ENCODE results near the gene ZBTB40.

ZBTB40 gene

GRCh38 chr1:22528451-22528850, 76.8 kb downstream of the ZBTB40 start:
- TF ChIP-seq CTCF (IDR thresholded peaks at IDR 0.05; ENCODE audit: low read depth, low read length), result no peak
- no peak overlapping the region for H3K4me3 ChIP-seq (ENCODE audit: low read depth, low read length)

- H3K4me3 ChIP-seq (ENCODE audit: low read depth, low read length), result no peak overlapping the region
- no peak for TF ChIP-seq CTCF (IDR thresholded peaks at IDR 0.05; ENCODE audit: low read depth, low read length)
Measured at GRCh38 chr1:22529901-22530621, 78.4 kb downstream of the ZBTB40 start.

- H3K4me3 ChIP-seq (ENCODE audit: low read depth, low read length), result no peak overlapping the region
- TF ChIP-seq CTCF (IDR thresholded peaks at IDR 0.05; ENCODE audit: low read depth, low read length), result no peak
Measured at GRCh38 chr1:22530715-22531114, 79.1 kb downstream of the ZBTB40 start.

- H3K4me3 ChIP-seq (ENCODE audit: low read depth, low read length), result no peak overlapping the region
- TF ChIP-seq CTCF (IDR thresholded peaks at IDR 0.05; ENCODE audit: low read depth, low read length), result no peak
Measured at GRCh38 chr1:22531251-22531650, 79.6 kb downstream of the ZBTB40 start.

- H3K4me3 ChIP-seq (ENCODE audit: low read depth, low read length), result no peak overlapping the region
- TF ChIP-seq CTCF (IDR thresholded peaks at IDR 0.05; ENCODE audit: low read depth, low read length), result no peak
Measured at GRCh38 chr1:22533244-22533895, 81.7 kb downstream of the ZBTB40 start.

GRCh38 chr1:22534951-22535350, 83.3 kb downstream of the ZBTB40 start:
- H3K4me3 ChIP-seq (ENCODE audit: low read depth, low read length), result no peak overlapping the region
- TF ChIP-seq CTCF (IDR thresholded peaks at IDR 0.05; ENCODE audit: low read depth, low read length), result no peak

GRCh38 chr1:22535399-22535798, 83.7 kb downstream of the ZBTB40 start:
- TF ChIP-seq CTCF (IDR thresholded peaks at IDR 0.05; ENCODE audit: low read depth, low read length), result no peak
- no peak overlapping the region for H3K4me3 ChIP-seq (ENCODE audit: low read depth, low read length)
